Measurements from ENCODE around the gene CST9. TPM values are rescaled to one million over a fixed set of nuclear protein-coding genes. Genes with fewer than 3 reads are reported as not detected.

The CST9 gene
- total and polyA plus RNA-seq, 2 of the 8 experiments (the other 6 are each of a cell fraction or from before 2014, with no cell fraction given): 0.05 to 0.19 TPM

DNA sequence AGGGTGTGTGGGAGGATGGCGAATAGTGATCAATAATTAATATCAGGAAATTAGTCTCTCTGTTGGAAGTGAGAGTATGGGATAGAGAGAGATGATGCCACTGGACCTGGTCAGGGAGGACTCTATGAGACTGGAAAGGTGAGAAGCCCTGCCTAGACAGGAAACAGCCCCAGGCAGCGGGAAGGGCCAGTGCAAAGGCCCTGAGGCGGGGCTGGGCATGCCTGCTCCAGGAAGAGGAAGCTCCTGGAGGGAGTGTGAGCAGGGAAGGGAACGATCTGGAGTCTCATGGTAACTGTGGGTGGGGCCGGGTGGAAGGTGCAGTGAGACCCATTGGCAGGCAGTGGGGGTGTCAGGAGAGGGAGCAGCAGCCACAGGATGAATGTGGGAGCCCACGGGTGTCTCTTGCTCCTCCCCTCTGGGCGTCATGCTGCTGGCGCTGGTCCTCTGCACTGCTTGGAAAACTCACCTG, 33.8 kb upstream of the CST9 start:
- Histone ChIP-seq H3K23ac (ENCODE audit: insufficient read length) (no peak overlapping the region), H3K18ac (ENCODE audit: extremely low read depth, low read length) (0 out of 2 replicates have a peak overlapping the region, but pooled peaks have one; percentile 16), H3K4me1 (replicated peaks in 1 of 4; ENCODE audit: control insufficient read depth in 3 of 4, insufficient read depth in 4 of 4, low read length in 3 of 4) (peaks cover 0 to 12% (median 4%) of the 10 kb centered on the region in 4 experiments; a peak in 6 of 7 replicates), H2AFZ (ENCODE audit: low read length) (no peak overlapping the region), H2BK20ac (ENCODE audit: low read length) (no peak overlapping the region), H2BK15ac (ENCODE audit: low read length) (no peak overlapping the region), H4K20me1 (replicated peaks in 1 of 2; ENCODE audit: control insufficient read depth in 1 of 2, insufficient read depth in 2 of 2, low read length in 2 of 2) (peaks cover 0 to 8% of the 10 kb centered on the region in 2 experiments), H3K27ac (ENCODE audit: low read depth, low read length) (no peak overlapping the region), H3K36me3 (ENCODE audit: control insufficient read depth in 2 of 4, insufficient read depth in 4 of 4, low read length in 3 of 4) (no peaks in the 10 kb centered on the region; a peak in 1 of 8 replicates), H2BK120ac (replicated peaks; ENCODE audit: low read depth, low read length) (no peak overlapping the region), H3K27me3 (replicated peaks in 1 of 4; ENCODE audit: control insufficient read depth in 3 of 4, extremely low read depth in 1 of 4, insufficient read depth in 3 of 4, low read length in 3 of 4) (peaks cover 0 to 5% (median 2%) of the 10 kb centered on the region in 4 experiments; a peak in 3 of 7 replicates), H3K23me2 (ENCODE audit: low read depth, low read length) (peaks cover 9% of the 10 kb centered on the region), H2AK5ac (ENCODE audit: low read depth, low read length) (no peak overlapping the region), H3K14ac (ENCODE audit: insufficient read length) (no peak overlapping the region), H4K5ac (ENCODE audit: insufficient read length, low read depth, low read length) (no peak overlapping the region), H3K4ac (replicated peaks; ENCODE audit: insufficient read length, low read depth, low read length) (no peak overlapping the region), H3K79me2 (ENCODE audit: control insufficient read depth in 1 of 2, insufficient read depth in 2 of 2, low read length in 2 of 2) (no peaks in the 10 kb centered on the region), H3K4me3 (ENCODE audit: extremely low read depth in 1 of 4, insufficient read depth in 2 of 4, low read depth in 3 of 4, low read length in 4 of 4) (no peak overlapping the region), H4K91ac (replicated peaks; ENCODE audit: insufficient read length, low read length) (no peak overlapping the region), H2BK5ac (ENCODE audit: low read depth, low read length) (no peak overlapping the region), H3K9ac (replicated peaks in 1 of 4; ENCODE audit: extremely low read depth in 1 of 4, low read depth in 3 of 4, low read length in 3 of 4) (no peak overlapping the region), H2BK12ac (ENCODE audit: low read depth, low read length) (no peak overlapping the region; the same call in 1 of the 2 replicates), H3K9me3 (ENCODE audit: insufficient read depth in 2 of 2, low read depth in 1 of 2, low read length in 1 of 2) (no peaks in the 10 kb centered on the region), H3K4me2 (ENCODE audit: insufficient read depth in 1 of 2, low read depth in 2 of 2, low read length in 2 of 2) (no peak overlapping the region), H4K8ac (ENCODE audit: extremely low read depth, insufficient read depth, low read length) (no peak overlapping the region), H3K79me1 (ENCODE audit: low read depth, low read length) (no peaks in the 10 kb centered on the region), H3K56ac (replicated peaks; ENCODE audit: insufficient read length, low read depth, low read length) (no peak overlapping the region)
- DNase-seq (ENCODE audit: low read depth in 1 of 2, low spot score in 2 of 2) (no peak), FAIRE-seq (no peak)
- CTCF ChIA-PET (ENCODE audit: partially characterized antibody): interaction anchor here (1.1 kb wide), 1 partner anchor 196 kb away, joined by 3 read pairs; no protein-coding TSS in a partner anchor
- POLR2A ChIA-PET (ENCODE audit: partially characterized antibody): no interaction called here
- TF ChIP-seq SUZ12 (IDR thresholded peaks at IDR 0.05; ENCODE audit: low read length) (no peak), CEBPB (IDR thresholded peaks at IDR 0.05; ENCODE audit: low read depth, low read length) (no peak), KDM1A (IDR thresholded peaks at IDR 0.05; ENCODE audit: borderline replicate concordance, low read length) (peak; percentile 55; the same call in 1 of the 2 replicates), RBBP5 (IDR thresholded peaks at IDR 0.05; ENCODE audit: borderline replicate concordance, low read depth, low read length) (no peak), RFX5 (IDR thresholded peaks at IDR 0.05; ENCODE audit: borderline replicate concordance, low read depth, low read length) (no peak), SP4 (IDR thresholded peaks at IDR 0.05; ENCODE audit: low read length) (no peak)
- TF ChIP-seq, protein P1, sequence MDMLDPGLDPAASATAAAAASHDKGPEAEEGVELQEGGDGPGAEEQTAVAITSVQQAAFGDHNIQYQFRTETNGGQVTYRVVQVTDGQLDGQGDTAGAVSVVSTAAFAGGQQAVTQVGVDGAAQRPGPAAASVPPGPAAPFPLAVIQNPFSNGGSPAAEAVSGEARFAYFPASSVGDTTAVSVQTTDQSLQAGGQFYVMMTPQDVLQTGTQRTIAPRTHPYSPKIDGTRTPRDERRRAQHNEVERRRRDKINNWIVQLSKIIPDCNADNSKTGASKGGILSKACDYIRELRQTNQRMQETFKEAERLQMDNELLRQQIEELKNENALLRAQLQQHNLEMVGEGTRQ (IDR thresholded peaks at IDR 0.05; ENCODE audit: low read length): no peak
- 93% methylated on average over 8 of the region's 8 CpGs; no CpG with 5 or more reads in 1 of the 2 experiments for WGBS, 2 experiments (ENCODE audit: extremely low coverage in 1 of 2, insufficient coverage in 1 of 2, insufficient read length in 1 of 2, insufficient replicate concordance in 2 of 2, low coverage in 1 of 2, low lambda C conversion rate in 2 of 2, missing lambda C conversion rate in 1 of 2)
